ENCODE measurements around the gene CES2.

Gene CES2

GRCh38 chr16:66913081-66913480 lies 22.2 kb upstream of the CES2 start:
- H3K4me3 ChIP-seq (ENCODE audit: control insufficient read depth, low read depth, low read length) = no peak overlapping the region
- no peak for TF ChIP-seq CTCF (IDR thresholded peaks at IDR 0.05; ENCODE audit: control insufficient read depth, insufficient read depth, low read depth, low read length, missing control alignments)
- DNase-seq (ENCODE audit: low read depth) = no peak

GRCh38 chr16:66913711-66914110 lies 21.6 kb upstream of the CES2 start:
- DNase-seq (ENCODE audit: low read depth) = no peak
- no peak for TF ChIP-seq CTCF (IDR thresholded peaks at IDR 0.05; ENCODE audit: control insufficient read depth, insufficient read depth, low read depth, low read length, missing control alignments)
- H3K4me3 ChIP-seq (ENCODE audit: control insufficient read depth, low read depth, low read length) = no peak overlapping the region

- no peak for DNase-seq (ENCODE audit: low read depth)
- TF ChIP-seq CTCF (IDR thresholded peaks at IDR 0.05; ENCODE audit: control insufficient read depth, insufficient read depth, low read depth, low read length, missing control alignments) = no peak
- H3K4me3 ChIP-seq (ENCODE audit: control insufficient read depth, low read depth, low read length) = no peak overlapping the region
Measured at GRCh38 chr16:66914541-66914940, 20.8 kb upstream of the CES2 start.

- TF ChIP-seq CTCF (IDR thresholded peaks at IDR 0.05; ENCODE audit: control insufficient read depth, insufficient read depth, low read depth, low read length, missing control alignments) = no peak
- H3K4me3 ChIP-seq (ENCODE audit: control insufficient read depth, low read depth, low read length) = no peak overlapping the region
- DNase-seq (ENCODE audit: low read depth) = no peak
Measured at GRCh38 chr16:66915041-66915440, 20.3 kb upstream of the CES2 start.

GRCh38 chr16:66916518-66916917 lies 18.8 kb upstream of the CES2 start:
- DNase-seq (ENCODE audit: low read depth) = no peak
- H3K4me3 ChIP-seq (ENCODE audit: control insufficient read depth, low read depth, low read length) = no peak overlapping the region
- no peak for TF ChIP-seq CTCF (IDR thresholded peaks at IDR 0.05; ENCODE audit: control insufficient read depth, insufficient read depth, low read depth, low read length, missing control alignments)

- DNase-seq (ENCODE audit: low read depth) = no peak
- no peak for TF ChIP-seq CTCF (IDR thresholded peaks at IDR 0.05; ENCODE audit: control insufficient read depth, insufficient read depth, low read depth, low read length, missing control alignments)
- no peak overlapping the region for H3K4me3 ChIP-seq (ENCODE audit: control insufficient read depth, low read depth, low read length)
Measured at GRCh38 chr16:66917741-66918140, 17.6 kb upstream of the CES2 start.

- no peak overlapping the region for H3K4me3 ChIP-seq (ENCODE audit: control insufficient read depth, low read depth, low read length)
- DNase-seq (ENCODE audit: low read depth) = no peak
- no peak for TF ChIP-seq CTCF (IDR thresholded peaks at IDR 0.05; ENCODE audit: control insufficient read depth, insufficient read depth, low read depth, low read length, missing control alignments)
Measured at GRCh38 chr16:66918355-66918754, 17.0 kb upstream of the CES2 start.
